Stimulated activated memory B cell treated with anti-CD40 and anti-IgM and Interleukin-4, amounts not matched to agents 10 μg/mL and 1 μg/mL and 100 μg/mL, for 72 hours (primary cell): ENCODE measurements around the gene PGRMC1.
A peak's percentile ranks its signal among the peaks of the same experiment; 100 is the strongest.
"Not testable (repeated sequence)": the region's sequence is repeated elsewhere in the genome, so short reads cannot be mapped to it uniquely, and the experiment has no call there.

Experiments used
- ATAC-seq: fragments of 150-1000 bp; cut with Tn5 transposase; 2 replicates; pipeline ENCODE4 v1.10.0; 2021
- H3K27ac Mint-ChIP-seq: one replicate; pipeline ENCODE4 v1.8.0; 2022; ENCODE audit warnings: mild to moderate bottlenecking, mixed read lengths
- H3K27me3 Mint-ChIP-seq: one replicate; pipeline ENCODE4 v1.8.0; 2022; ENCODE audit warnings: mixed read lengths
- H3K36me3 Mint-ChIP-seq: one replicate; pipeline ENCODE4 v1.8.0; 2022; ENCODE audit warnings: mixed read lengths
- H3K4me1 Mint-ChIP-seq: one replicate; pipeline ENCODE4 v1.8.0; 2022; ENCODE audit warnings: mixed read lengths
- H3K4me3 Mint-ChIP-seq: one replicate; pipeline ENCODE4 v1.8.0; 2022; ENCODE audit warnings: mild to moderate bottlenecking, moderate library complexity, mixed read lengths
- H3K9me3 Mint-ChIP-seq: one replicate; pipeline ENCODE4 v1.8.0; 2022; ENCODE audit warnings: mixed read lengths

PGRMC1 gene

DNA sequence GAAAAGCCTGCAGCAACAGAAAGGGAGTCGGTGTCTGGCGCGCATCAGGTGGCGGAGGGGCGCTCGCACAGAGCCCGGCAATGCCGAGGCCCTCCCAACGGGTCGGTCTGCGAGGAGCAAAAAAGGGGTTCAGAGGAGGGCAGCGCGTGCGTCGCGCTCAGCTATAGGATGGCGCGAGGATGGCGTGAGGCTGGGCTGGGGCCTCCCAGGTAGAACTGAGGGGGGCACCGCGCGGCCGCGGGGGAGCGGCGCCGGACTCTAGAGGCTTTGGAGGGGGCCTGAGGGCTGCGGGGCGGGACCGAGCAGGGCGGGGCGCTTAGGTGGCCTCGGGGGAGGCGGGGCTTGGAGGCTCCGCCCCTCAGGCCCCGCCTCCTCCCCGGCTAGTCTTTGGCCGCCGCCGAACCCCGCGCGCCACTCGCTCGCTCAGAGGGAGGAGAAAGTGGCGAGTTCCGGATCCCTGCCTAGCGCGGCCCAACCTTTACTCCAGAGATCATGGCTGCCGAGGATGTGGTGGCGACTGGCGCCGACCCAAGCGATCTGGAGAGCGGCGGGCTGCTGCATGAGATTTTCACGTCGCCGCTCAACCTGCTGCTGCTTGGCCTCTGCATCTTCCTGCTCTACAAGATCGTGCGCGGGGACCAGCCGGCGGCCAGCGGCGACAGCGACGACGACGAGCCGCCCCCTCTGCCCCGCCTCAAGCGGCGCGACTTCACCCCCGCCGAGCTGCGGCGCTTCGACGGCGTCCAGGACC is at the start of gene PGRMC1:
TSS of gene PGRMC1 (plus strand) at position 414 of the 751 bp plus-strand sequence. CDS start at position 493, 79 bp downstream.
- peak within 1 kb of the TSS; percentile 68 for H3K27ac Mint-ChIP-seq
- H3K36me3 Mint-ChIP-seq: no peaks in the 10 kb centered on the region
- H3K4me1 Mint-ChIP-seq: peaks cover 20% of the 10 kb centered on the region
- H3K27me3 Mint-ChIP-seq: no peaks in the 10 kb centered on the region
- H3K9me3 Mint-ChIP-seq: no peaks in the 10 kb centered on the region
- H3K4me3 Mint-ChIP-seq: peak within 1 kb of the TSS; percentile 80
- peak; percentile 99 for ATAC-seq

DNA sequence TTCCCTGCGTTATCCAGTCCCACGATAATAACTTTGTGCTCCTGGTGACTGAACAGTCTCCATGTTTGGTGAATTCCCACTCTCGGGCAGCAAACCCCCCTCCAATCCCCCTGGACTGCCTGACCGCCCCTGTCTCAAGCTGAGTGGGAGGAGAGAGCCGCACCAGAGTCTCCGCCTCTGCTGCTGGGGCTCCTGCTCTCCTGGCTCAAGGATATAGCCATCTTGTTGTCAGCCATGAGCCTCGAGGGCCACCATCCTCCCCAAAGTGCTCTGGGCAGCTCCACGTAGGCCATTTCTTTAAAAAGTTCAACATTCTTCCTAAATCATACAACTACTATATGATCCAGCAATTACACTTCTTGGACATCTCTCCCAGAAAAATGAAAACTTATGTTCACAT is 49.3 kb upstream of the PGRMC1 start:
- Mint-ChIP-seq H3K9me3 (no peaks in the 10 kb centered on the region), H3K27me3 (no peaks in the 10 kb centered on the region), H3K4me1 (no peaks in the 10 kb centered on the region), H3K27ac (no peak overlapping the region), H3K36me3 (no peaks in the 10 kb centered on the region), H3K4me3 (no peak overlapping the region)
- ATAC-seq: no peak

DNA sequence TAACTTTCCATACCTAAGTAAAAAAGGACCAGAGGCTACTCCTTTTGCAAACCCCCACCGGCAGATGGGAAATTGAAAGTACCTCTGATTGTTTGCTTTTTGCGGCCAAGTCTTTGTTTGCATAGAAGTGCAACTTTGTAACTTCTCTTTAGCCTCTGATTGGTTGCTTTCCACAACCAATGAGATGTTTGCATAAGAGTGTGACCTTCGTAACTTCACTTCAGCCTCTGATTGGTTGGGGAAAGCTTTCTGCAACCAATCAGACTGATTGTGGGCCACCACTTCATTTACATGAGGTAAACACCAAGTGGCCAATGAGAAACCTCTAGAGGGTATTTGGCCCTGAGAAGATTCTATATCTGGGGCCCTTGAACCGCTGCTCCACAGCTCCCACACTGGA is 48.8 kb upstream of the PGRMC1 start:
- no peak overlapping the region for H3K27ac Mint-ChIP-seq
- no peaks in the 10 kb centered on the region for H3K36me3 Mint-ChIP-seq
- H3K4me1 Mint-ChIP-seq: no peaks in the 10 kb centered on the region
- H3K4me3 Mint-ChIP-seq: no peak overlapping the region
- no peak for ATAC-seq
- no peaks in the 10 kb centered on the region for H3K27me3 Mint-ChIP-seq
- no peaks in the 10 kb centered on the region for H3K9me3 Mint-ChIP-seq

DNA sequence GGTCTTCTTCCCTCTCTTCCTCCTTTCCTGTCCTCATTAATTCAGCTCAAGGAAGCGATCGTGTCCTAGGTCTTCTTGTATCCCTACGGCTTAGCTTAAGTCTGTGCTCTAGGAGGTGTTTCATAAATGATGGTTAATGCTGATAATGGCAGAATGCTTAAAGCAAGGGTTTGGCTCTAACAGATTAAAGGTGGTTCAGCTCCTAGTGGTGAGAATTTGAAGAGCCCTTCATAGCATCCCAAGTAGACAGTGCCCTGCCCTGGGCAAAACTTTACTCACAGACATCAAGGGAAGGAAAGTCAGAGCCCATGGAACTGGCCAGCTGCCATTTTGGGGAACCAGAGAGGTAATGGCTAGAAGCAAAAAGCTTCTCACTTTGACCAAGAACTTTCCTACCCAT is 47.0 kb upstream of the PGRMC1 start:
- Mint-ChIP-seq H3K27ac (no peak overlapping the region), H3K4me1 (no peaks in the 10 kb centered on the region), H3K36me3 (no peaks in the 10 kb centered on the region), H3K9me3 (no peaks in the 10 kb centered on the region), H3K27me3 (no peaks in the 10 kb centered on the region), H3K4me3 (no peak overlapping the region)
- ATAC-seq: no peak

DNA sequence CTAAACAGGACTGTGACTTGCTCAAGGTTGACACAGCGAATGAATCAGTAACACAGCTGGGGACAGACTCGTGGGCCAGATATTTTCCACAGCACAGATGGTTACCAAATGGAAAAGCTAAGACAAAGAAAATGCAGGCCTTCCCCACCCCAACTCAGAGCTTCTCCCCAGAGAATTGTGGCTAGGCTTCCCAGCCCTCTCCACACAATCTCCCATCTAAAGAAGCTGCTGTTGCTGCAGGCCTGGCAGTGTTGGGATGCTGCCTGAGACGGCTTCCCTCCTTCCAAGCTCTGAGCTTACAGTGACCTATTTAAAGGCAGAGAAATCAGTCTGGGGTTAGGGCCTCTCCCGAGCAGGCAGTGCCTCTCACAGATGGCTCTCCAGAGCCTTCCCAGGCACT is 46.5 kb upstream of the PGRMC1 start:
- no peaks in the 10 kb centered on the region for H3K9me3 Mint-ChIP-seq
- H3K27me3 Mint-ChIP-seq: no peaks in the 10 kb centered on the region
- no peak overlapping the region for H3K4me3 Mint-ChIP-seq
- H3K27ac Mint-ChIP-seq: no peak overlapping the region
- H3K4me1 Mint-ChIP-seq: no peaks in the 10 kb centered on the region
- no peak for ATAC-seq
- no peaks in the 10 kb centered on the region for H3K36me3 Mint-ChIP-seq

DNA sequence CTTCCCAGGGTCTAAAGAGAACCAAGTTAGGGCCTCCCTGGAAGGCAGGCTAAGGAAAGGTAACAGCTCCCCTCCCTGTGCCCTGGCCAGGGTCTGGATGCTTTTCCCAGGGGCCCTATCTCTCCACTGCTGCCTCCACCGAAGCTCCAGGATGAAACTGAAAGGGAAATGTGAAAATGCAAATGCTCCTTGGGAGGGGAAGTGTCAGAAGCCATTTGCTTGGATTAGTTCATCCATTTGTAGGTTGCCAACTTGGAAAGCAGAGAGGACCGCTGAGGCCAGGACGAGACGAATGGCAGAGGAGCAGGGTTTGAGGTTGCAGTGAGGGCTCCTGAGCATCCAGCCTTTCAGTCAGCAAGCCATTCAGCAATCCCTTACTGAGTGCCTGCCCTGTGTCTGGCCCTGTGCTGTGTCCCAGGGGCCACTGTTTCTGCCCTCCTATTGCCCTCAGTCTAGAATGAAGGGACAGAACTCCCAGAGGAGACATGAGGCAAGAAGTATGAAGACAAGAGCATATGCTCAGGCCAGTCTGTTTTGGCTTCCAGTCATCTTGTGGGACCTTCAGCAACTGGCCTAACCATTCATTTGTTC is 45.9 kb upstream of the PGRMC1 start:
- no peaks in the 10 kb centered on the region for H3K9me3 Mint-ChIP-seq
- H3K4me3 Mint-ChIP-seq: no peak overlapping the region
- ATAC-seq: no peak
- H3K4me1 Mint-ChIP-seq: no peaks in the 10 kb centered on the region
- no peaks in the 10 kb centered on the region for H3K27me3 Mint-ChIP-seq
- no peak overlapping the region for H3K27ac Mint-ChIP-seq
- no peaks in the 10 kb centered on the region for H3K36me3 Mint-ChIP-seq

DNA sequence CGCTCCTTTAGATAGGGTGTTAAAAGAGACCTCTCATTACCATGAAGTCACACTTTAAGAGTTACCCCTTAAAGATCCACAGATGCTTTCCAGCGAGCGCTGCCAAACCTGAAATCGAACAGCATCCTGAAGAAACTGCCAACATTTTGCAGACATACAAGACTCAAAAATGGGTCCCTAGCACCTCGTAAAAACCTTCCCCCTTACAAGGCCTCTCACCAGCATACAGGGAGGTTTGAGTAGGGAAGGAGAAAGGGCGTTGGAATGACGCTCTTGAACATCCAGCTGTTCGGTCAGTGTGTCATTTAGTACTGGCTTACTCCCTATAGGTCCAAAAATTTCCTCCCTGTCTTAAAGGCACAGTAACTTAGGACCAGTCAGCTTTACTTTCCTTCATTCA is 45.3 kb upstream of the PGRMC1 start:
- Mint-ChIP-seq H3K27ac (no peak overlapping the region), H3K36me3 (no peaks in the 10 kb centered on the region), H3K4me1 (no peaks in the 10 kb centered on the region), H3K9me3 (no peaks in the 10 kb centered on the region), H3K4me3 (no peak overlapping the region), H3K27me3 (no peaks in the 10 kb centered on the region)
- no peak for ATAC-seq

DNA sequence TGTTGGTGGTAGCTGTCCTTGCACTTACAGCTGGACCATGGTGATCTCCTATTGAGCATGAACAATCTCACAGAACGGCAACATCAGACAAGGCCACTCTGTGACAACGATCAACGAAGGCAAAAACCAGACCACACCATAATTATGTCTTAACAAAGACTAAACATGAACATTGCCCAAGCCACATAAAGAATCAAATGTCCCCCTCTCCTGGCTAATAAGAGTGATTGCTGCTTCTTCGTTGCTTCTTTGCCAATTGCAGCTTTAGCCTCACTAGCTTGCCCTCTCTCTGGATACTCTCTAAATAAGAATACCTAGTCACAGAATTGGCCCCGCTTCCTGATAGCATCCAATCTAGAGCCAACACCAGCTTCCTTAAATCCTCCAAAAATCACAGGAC is 41.5 kb upstream of the PGRMC1 start:
- no peaks in the 10 kb centered on the region for H3K27me3 Mint-ChIP-seq
- H3K4me1 Mint-ChIP-seq: no peaks in the 10 kb centered on the region
- no peak for ATAC-seq
- no peak overlapping the region for H3K4me3 Mint-ChIP-seq
- no peaks in the 10 kb centered on the region for H3K9me3 Mint-ChIP-seq
- no peak overlapping the region for H3K27ac Mint-ChIP-seq
- H3K36me3 Mint-ChIP-seq: no peaks in the 10 kb centered on the region

DNA sequence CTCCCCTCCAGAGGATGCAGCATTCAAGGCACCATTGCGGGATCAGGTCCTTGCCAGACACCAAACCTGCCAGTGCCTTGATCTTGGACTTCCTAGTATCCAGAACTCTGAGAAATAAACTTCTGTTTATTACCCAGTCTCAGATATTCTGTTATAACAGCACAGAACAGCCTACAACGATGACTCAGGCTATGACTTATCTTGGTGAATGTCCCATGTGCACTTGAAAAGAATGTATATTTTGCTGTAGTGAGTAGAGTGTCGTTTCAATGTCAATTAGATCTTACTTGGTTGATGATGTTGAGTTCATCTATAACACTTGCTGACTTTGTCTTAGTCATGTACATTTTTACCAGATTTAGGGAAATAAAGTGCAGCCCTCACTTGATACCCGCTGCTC is 34.5 kb upstream of the PGRMC1 start:
- H3K27me3 Mint-ChIP-seq: peaks cover 14% of the 10 kb centered on the region
- no peak overlapping the region for H3K4me3 Mint-ChIP-seq
- H3K36me3 Mint-ChIP-seq: no peaks in the 10 kb centered on the region
- H3K4me1 Mint-ChIP-seq: no peaks in the 10 kb centered on the region
- H3K27ac Mint-ChIP-seq: no peak overlapping the region
- no peaks in the 10 kb centered on the region for H3K9me3 Mint-ChIP-seq
- ATAC-seq: no peak

DNA sequence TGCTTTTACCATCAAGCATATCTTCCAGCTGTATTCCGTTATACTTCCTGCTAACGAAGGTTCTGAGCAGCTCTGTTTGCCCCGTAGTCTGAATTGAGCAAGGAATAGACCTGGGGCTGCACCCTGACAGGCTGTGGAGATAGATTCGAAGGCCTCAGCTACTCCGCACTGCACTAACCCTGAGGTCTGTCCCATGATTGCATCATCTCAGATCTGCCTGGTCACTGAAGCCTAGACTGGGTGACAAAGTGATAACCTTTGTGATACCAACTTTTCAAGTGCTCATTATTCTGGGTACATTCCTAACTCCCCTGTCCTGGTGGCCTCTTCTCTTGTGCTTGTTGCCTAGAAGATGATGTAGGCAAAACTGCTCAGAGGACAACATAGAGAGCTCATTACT is 29.9 kb upstream of the PGRMC1 start:
- Mint-ChIP-seq H3K4me1 (no peaks in the 10 kb centered on the region), H3K36me3 (no peaks in the 10 kb centered on the region), H3K27me3 (peaks cover 14% of the 10 kb centered on the region), H3K27ac (no peak overlapping the region), H3K4me3 (no peak overlapping the region), H3K9me3 (no peaks in the 10 kb centered on the region)
- ATAC-seq: no peak

DNA sequence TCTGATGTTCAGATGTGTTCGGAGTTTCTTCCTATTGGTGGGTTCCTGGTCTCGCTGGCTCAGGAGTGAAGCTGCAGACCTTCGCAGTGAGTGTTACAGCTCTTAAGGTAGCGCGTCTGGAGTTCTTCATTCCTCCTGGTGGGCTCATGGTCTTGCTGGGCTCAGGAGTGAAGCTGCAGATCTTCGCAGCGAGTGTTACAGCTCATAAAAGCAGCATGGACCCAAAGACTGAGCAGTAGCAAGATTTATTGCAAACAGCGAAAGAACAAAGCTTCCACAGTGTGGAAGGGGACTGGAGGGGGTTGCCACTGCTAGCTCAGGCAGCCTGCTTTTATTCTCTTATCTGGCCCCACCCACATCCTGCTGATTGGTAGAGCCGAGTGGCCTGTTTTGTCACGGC is 28.6 kb upstream of the PGRMC1 start:
- H3K27me3 Mint-ChIP-seq: peaks cover 14% of the 10 kb centered on the region
- H3K9me3 Mint-ChIP-seq, H3K27ac Mint-ChIP-seq, H3K36me3 Mint-ChIP-seq, H3K4me1 Mint-ChIP-seq, ATAC-seq, H3K4me3 Mint-ChIP-seq: not testable (repeated sequence)

DNA sequence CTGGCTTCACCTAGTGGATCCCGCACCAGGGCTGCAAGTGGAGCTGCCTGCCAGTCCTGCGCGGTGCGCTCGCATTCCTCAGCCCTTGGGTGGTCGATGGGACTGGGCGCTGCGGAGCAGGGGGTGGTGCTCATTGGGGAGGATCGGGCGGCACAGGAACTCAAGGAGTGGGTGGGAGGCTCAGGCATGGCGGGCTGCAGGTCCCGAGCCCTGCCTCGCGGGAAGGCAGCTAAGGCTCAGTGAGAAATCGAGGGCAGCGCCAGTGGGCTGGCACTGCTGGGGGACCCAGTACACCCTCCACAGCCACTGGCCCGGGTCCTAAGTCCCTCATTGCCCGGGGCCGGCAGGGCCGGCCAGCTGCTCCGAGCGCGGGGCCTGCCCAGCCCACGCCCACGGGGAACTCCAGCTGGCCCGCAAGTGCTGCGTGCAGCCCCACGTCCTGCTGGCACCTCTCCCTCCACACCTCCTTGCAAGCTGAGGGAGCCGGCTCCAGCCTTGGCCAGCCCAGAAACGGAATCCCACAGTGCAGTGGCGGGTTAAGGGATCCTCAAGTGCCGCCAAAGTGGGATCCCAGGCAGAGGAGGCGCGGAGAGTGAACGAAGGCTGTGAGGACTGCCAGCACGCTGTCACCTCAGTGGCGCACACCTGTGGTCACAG is 27.6 kb upstream of the PGRMC1 start:
- Mint-ChIP-seq H3K27ac (no peak overlapping the region), H3K9me3 (no peaks in the 10 kb centered on the region), H3K36me3 (no peaks in the 10 kb centered on the region)

DNA sequence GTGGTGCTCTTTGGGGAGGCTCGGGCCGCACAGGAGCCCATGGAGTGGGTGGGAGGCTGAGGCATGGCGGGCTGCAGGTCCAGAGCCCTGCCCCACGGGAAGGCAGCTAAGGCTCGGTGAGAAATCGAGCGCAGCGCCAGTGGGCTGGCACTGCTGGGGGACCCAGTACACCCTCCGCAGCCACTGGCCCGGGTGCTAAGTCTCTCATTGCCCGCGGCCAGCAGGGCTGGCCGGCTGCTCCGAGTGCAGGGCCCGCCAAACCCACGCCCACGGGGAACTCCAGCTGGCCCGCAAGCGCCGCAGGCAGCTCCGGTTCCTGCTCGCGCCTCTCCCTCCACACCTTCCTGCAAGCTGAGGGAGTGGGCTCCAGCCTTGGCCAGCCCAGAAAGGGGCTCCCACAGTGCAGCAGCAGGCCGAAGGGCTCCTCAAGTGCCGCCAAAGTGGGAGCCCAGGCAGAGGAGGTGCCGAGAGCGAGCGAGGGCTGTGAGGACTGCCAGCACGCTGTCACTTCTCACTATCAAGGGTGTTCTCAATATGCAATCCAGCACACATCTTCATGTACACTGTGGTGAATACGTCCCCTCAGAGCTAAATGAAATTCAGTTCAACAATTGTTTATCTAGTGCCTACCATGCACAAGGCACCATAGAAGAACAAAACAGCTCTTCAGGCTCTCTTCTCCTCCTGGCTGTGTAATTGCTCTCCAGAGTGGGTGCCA is 25.0 kb upstream of the PGRMC1 start:
- not testable (repeated sequence) for ATAC-seq, H3K27ac Mint-ChIP-seq, H3K4me1 Mint-ChIP-seq, H3K36me3 Mint-ChIP-seq, H3K9me3 Mint-ChIP-seq, H3K4me3 Mint-ChIP-seq
- H3K27me3 Mint-ChIP-seq: peaks cover 13% of the 10 kb centered on the region

More for the DNA sequence above, 27.6 kb upstream of the PGRMC1 start:
- no peaks in the 10 kb centered on the region for H3K4me1 Mint-ChIP-seq
- no peak for ATAC-seq
- no peak overlapping the region for H3K4me3 Mint-ChIP-seq
- peaks cover 22% of the 10 kb centered on the region for H3K27me3 Mint-ChIP-seq

DNA sequence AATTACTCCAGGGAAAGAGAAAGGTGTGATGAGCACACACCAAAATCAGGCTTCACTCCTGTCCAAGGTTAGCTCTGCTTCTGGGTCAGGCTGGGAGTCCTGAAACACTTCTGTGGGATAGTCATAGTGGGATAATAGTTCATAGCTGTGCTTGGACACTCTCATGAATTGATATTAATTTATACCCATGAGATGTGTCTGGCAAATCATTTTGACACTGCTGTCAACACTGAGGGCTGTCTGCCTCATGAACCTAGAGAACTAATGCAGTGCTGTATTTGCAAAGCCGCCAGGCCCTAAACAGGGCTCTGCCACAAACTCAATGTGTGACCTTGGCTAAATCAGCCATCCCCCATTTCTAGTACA is 24.5 kb upstream of the PGRMC1 start:
- no peak overlapping the region for H3K4me3 Mint-ChIP-seq
- no peak for ATAC-seq
- H3K9me3 Mint-ChIP-seq: no peaks in the 10 kb centered on the region
- no peaks in the 10 kb centered on the region for H3K36me3 Mint-ChIP-seq
- H3K4me1 Mint-ChIP-seq: no peaks in the 10 kb centered on the region
- no peak overlapping the region for H3K27ac Mint-ChIP-seq
- H3K27me3 Mint-ChIP-seq: peaks cover 9% of the 10 kb centered on the region

DNA sequence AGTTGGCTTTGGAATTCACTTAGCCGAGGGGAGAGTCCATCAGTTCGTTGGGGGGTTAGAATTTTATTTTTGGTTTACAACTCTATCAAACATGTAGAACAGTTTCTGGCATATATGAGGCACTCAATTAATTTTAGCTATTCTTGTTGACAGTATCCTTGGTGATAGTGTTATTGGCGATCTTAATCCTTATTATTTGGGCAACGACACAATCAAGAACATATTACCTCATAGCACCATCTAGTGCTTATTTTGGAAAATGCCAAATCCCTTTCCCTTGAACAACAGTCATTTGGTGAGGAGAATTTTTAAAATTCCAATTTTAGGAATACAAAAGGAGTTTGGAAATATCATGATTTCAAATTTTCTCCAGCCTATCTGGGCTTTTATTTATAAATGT is 17.9 kb upstream of the PGRMC1 start:
- Mint-ChIP-seq H3K36me3 (no peaks in the 10 kb centered on the region), H3K27ac (no peak overlapping the region), H3K4me1 (no peaks in the 10 kb centered on the region), H3K27me3 (peaks cover 4% of the 10 kb centered on the region), H3K4me3 (no peak overlapping the region), H3K9me3 (no peaks in the 10 kb centered on the region)
- no peak for ATAC-seq
